D721Med (cell line): Measurements from ENCODE around the gene GNPTG.

Source experiments
- DNase-seq: peaks from one replicate; pipeline ENCODE4 v3.0.0; 2011; ENCODE audit warnings: low spot score; ENCODE audit not compliant: insufficient read length
- FAIRE-seq: peaks from 2 replicates; lab custom pipeline; 2011; peaks lifted over from hg19 to GRCh38; lab: Jason Lieb, UNC
- CTCF ChIP-seq: IDR thresholded peaks from 2 replicates; pipeline ENCODE4 v1.5.1; 2012; ENCODE audit warnings: mild to moderate bottlenecking, control low read depth; ENCODE audit not compliant: insufficient read depth; ENCODE audit errors: missing control alignments

Gene GNPTG

GRCh38 chr16:1319041-1319440, 32.7 kb upstream of the GNPTG start:
- DNase-seq (no peak), FAIRE-seq (no peak)
- TF ChIP-seq CTCF: no peak

- TF ChIP-seq CTCF: no peak
- FAIRE-seq (no peak), DNase-seq (no peak)
Measured at GRCh38 chr16:1320097-1320496, 31.6 kb upstream of the GNPTG start.

- no peak for DNase-seq
- TF ChIP-seq CTCF: no peak
- FAIRE-seq: no peak
Measured at GRCh38 chr16:1320658-1321240, 31.0 kb upstream of the GNPTG start.

- DNase-seq: no peak
- TF ChIP-seq CTCF: no peak
- FAIRE-seq: no peak
Measured at GRCh38 chr16:1322407-1322806, 29.3 kb upstream of the GNPTG start.

GRCh38 chr16:1323296-1324239, 28.2 kb upstream of the GNPTG start:
- no peak for DNase-seq
- no peak for TF ChIP-seq CTCF
- FAIRE-seq: no peak

- TF ChIP-seq CTCF: no peak
- FAIRE-seq (no peak), DNase-seq (no peak)
Measured at GRCh38 chr16:1324286-1324826, 27.4 kb upstream of the GNPTG start.
